Effector memory CD8-positive, alpha-beta T cell (primary cell): ENCODE results near the gene CCND1.

ENCODE experiments used
- ATAC-seq: fragments of 150-1000 bp; cut with Tn5 transposase; replicated peaks from 2 replicates; pipeline ENCODE4 v1.10.0; 2021; ENCODE audit warnings: mild to moderate bottlenecking, moderate library complexity
- DNase-seq, 3 experiments: peaks; one replicate each; pipeline ENCODE4 v3.0.0; 2021
- H3K27ac Mint-ChIP-seq, 2 donors: one replicate each; pipeline ENCODE4 v1.8.0; 2022; ENCODE audit warnings: mild to moderate bottlenecking in 2 of 2, mixed read lengths in 2 of 2, moderate library complexity in 2 of 2
- H3K27me3 Mint-ChIP-seq, 2 donors: one replicate each; pipeline ENCODE4 v1.8.0; 2022; ENCODE audit warnings: mixed read lengths in 2 of 2
- H3K36me3 Mint-ChIP-seq: one replicate; pipeline ENCODE4 v1.8.0; 2022; ENCODE audit warnings: mild to moderate bottlenecking, moderate library complexity, mixed read lengths; ENCODE audit not compliant: insufficient read depth
- H3K4me1 Mint-ChIP-seq, 2 donors: one replicate each; pipeline ENCODE4 v1.8.0; 2022; ENCODE audit warnings: low read depth in 2 of 2, mixed read lengths in 2 of 2
- H3K4me3 Mint-ChIP-seq, 2 donors: one replicate each; pipeline ENCODE4 v1.8.0; 2022; ENCODE audit warnings: mild to moderate bottlenecking in 2 of 2, mixed read lengths in 2 of 2, moderate library complexity in 2 of 2
- H3K9me3 Mint-ChIP-seq, 2 donors: one replicate each; pipeline ENCODE4 v1.8.0; 2022; ENCODE audit warnings: mixed read lengths in 2 of 2

CCND1 gene

DNA sequence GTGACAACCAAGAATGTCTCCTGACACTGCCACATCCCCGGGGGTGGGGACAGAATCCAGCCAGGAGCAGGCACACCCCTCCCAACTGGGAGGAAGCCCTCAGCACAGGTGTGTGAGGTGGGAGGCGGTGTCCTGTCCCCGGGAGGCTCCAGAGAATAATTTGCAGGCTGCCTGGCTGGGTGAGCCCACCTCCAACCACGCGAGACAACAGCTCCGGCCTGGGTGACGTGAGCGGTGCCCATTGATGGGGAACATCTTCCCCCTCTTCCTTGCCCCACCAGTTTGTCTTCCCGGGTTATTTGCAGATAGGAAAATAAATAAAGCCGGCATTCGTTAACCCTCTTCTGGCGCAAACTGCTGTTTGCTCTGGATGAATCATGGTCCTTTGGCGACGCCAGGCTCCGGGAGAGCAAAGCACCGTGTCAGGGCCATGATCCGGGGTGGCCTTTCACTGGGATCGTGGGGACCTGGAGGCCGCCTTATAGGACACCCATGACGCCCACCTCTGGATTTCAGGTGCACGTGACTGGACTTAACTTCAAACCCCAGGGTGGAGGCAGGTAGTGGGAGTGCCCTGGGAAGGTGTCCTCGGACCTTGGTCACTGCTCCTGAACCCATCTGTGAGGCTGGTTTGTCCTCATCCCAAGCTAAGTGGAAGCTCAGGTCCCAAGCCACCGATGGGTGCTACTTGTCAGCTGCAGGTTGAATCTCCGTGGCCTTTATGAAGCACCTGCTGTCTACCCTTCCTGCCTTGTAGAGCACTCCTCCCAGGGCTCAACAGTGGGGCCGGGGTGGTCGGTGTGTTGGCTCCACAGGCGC is 13.9 kb downstream of the CCND1 start:
- no peaks in the 10 kb centered on the region for H3K4me1 Mint-ChIP-seq
- no peak overlapping the region for H3K27ac Mint-ChIP-seq
- DNase-seq, result no peak
- no peak for ATAC-seq
- H3K9me3 Mint-ChIP-seq, result no peaks in the 10 kb centered on the region
- H3K36me3 Mint-ChIP-seq, result peaks cover 2% of the 10 kb centered on the region
- no peak overlapping the region for H3K4me3 Mint-ChIP-seq
- no peaks in the 10 kb centered on the region for H3K27me3 Mint-ChIP-seq

DNA sequence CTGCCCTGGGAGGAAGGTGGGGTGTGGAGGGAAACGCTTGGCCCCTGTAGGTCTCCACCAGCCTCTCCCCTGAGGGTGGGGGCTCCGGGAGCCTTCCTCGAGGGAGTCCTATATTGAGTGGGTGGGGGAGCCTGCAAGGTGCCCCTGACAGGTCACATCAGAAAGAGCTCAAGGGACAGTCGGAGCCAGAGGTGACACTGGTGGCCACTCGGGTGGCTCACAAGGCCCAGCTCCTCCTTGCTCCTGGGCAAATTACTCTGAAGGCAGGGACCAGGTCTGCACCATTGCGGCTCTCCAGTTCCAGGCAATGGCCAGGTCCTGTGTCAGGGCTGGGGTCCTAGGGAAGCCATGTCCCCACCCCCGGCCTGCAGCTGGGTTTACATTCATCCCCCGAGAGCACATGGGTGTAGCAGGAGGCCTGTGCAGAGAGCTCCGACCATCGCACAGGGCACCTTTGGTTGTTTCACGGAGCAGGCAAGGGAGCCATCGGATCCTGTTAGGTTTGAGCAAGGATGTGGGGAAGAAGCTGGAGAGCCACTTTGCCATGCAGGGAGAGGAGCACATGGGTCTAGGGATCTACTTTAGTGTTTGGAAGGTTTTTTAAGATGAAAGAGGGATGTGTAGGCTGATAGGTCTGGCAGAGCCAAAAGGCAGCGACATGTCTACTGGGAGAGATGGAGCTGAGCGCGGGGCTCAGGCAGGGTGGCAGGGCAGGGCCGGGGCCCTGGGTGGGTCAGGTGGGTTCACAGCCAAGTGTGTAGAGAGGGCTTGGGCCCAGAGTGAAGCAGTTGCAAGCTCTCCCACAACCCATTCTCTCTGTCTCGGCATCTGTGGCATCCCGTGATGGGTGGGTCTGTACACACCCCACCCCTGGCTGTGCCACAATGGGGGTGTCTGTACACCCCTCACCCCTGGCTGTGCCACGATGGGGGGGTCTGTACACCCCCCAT is 14.8 kb downstream of the CCND1 start:
- no peak overlapping the region for H3K4me3 Mint-ChIP-seq
- ATAC-seq, result no peak

GRCh38 chr11:69656536-69657455 is 15.8 kb downstream of the CCND1 start:
- H3K27me3 Mint-ChIP-seq, result no peaks in the 10 kb centered on the region
- DNase-seq, result no peak
- H3K9me3 Mint-ChIP-seq, result no peaks in the 10 kb centered on the region
- H3K4me1 Mint-ChIP-seq, result peaks cover 0 to 2% of the 10 kb centered on the region in 2 donors
- H3K36me3 Mint-ChIP-seq, result peaks cover 7% of the 10 kb centered on the region
- no peak for ATAC-seq
- no peak overlapping the region for H3K4me3 Mint-ChIP-seq
- H3K27ac Mint-ChIP-seq, result peak overlapping the region; percentile 10 to 71

More for the DNA sequence above, 14.8 kb downstream of the CCND1 start:
- Mint-ChIP-seq H3K36me3 (peaks cover 7% of the 10 kb centered on the region), H3K4me1 (peaks cover 0 to 2% of the 10 kb centered on the region in 2 donors), H3K27ac (no peak overlapping the region), H3K27me3 (no peaks in the 10 kb centered on the region), H3K9me3 (no peaks in the 10 kb centered on the region)
- DNase-seq, result no peak

DNA sequence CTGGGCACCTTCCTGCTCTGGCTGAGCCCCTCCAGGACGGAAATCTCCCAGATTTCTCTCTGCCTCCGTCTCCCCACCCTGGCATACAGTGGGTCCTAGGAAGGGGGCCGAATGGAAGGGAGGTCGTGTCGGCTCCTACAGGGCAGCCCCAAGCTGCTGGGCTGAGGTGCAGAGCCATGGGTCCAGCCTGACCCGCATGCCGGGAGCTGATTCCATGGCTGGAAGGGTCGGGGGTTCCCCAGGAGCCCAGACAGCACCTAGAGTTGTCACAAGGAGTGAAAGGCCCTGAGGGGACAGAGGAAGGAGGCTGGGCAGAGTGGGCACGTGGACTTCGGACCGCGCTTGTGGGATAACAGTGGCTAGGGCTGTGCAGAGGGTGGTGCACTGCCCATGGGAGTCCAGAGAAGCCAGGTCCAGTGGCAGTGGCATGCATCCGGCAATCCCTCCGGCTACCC is 16.5 kb downstream of the CCND1 start:
- ATAC-seq (no peak), DNase-seq (no peak)
- H3K36me3 Mint-ChIP-seq, result peaks cover 7% of the 10 kb centered on the region
- no peak overlapping the region for H3K4me3 Mint-ChIP-seq
- peaks cover 0 to 2% of the 10 kb centered on the region in 2 donors for H3K4me1 Mint-ChIP-seq
- H3K27me3 Mint-ChIP-seq, result no peaks in the 10 kb centered on the region
- H3K9me3 Mint-ChIP-seq, result no peaks in the 10 kb centered on the region
- peak overlapping the region; percentile 10 to 71 for H3K27ac Mint-ChIP-seq

DNA sequence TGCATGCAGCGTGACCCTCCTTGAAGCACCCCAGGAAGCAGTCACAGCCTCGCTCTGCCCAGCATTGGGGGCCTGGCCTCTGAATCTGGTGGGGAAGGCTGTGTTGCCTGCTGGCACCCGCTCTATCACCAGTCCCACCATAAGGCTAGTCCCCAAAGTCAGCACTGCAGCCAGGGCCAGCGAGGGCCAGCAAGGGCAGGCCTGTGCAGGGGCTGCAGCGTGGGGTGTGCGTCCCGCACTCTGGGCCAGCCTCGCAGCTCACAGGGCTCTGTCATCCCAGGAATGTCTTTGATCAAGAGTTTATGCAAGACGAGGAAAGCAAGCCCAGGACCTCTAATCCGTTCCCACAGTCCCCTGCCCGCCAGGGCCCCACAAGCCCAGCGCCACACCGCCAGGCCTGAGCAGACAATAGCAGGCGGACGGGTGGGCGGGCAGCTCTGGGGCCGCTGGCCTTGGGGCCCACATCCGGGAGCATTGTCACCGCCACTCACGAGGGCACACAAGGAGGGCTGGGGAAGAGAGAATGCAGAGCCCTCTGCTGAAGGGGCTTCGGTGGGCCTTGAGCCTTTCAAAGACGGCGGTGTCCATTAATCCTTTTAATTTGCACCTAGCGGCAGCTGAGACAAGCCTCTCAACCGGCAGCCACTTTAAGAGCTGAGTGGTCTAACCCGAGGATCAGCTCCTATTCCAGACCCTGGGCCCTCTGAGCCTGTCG is 17.1 kb downstream of the CCND1 start:
- Mint-ChIP-seq H3K9me3 (no peaks in the 10 kb centered on the region), H3K4me1 (peaks cover 0 to 2% of the 10 kb centered on the region in 2 donors), H3K4me3 (no peak overlapping the region), H3K36me3 (peaks cover 7% of the 10 kb centered on the region), H3K27me3 (no peaks in the 10 kb centered on the region), H3K27ac (no peak overlapping the region)
- DNase-seq (no peak), ATAC-seq (no peak)

DNA sequence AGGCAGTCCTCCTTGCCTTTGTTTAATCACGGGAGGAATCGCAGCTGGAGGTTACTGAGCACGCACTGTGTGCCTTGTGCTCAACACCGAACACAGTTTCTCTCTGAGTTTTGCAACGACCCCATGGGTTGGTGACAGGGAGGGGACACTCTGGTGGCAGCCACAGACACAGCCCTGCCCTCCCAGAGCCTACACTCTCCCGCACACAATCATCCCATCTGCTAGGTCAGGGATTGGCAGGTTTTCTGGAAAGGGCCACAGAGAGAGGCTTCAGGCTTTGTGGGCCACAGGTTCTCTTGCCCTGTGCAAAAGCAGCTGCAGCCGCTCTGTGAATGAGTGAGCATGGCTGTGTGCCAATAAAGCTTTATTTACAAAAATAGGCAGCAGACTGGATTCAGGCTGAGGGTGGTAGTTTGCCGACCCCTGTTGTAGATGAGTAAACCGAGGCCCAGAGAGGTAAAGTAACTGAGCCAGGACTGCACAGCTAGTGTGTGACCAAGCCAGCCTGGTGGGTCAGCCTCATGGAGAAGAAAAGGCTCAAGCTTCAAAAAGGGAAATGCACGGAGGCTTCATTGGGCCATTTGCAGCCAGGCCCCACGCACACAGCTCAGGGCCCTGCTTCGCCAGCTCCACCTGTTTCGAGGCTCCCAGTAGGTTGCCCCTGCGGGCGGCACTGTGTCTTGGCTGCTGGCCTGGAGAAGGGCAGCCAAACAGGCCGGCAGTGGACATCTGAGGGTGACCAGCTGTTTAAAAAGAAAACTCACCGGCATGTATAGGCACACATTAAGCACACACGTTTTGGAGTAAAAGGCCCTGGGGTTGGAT is 17.9 kb downstream of the CCND1 start:
- H3K4me3 Mint-ChIP-seq, result no peak overlapping the region
- H3K36me3 Mint-ChIP-seq, result peaks cover 7% of the 10 kb centered on the region
- H3K27me3 Mint-ChIP-seq, result no peaks in the 10 kb centered on the region
- DNase-seq, result no peak
- peaks cover 0 to 3% of the 10 kb centered on the region in 2 donors for H3K4me1 Mint-ChIP-seq
- no peak for ATAC-seq
- no peaks in the 10 kb centered on the region for H3K9me3 Mint-ChIP-seq
- H3K27ac Mint-ChIP-seq, result no peak overlapping the region

DNA sequence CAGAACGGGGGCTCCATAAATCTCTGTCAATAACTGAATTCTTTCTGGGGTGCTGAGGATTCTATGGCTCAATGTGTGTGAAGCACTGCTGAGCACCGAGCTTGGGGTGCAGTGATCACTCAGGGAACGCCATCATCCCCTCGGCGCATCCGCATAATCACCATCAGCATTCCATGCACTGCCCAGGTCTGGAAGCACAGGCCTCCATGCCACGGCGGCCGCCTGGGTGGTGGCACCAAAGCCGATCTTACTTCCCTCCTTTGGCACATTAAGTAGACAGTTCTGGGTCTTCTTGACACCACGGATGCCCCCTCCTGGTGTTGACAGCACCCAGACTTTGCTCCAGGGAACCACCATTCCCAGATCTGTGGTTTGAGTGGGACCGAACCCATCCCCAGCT is 18.6 kb downstream of the CCND1 start:
- Mint-ChIP-seq H3K4me1 (peaks cover 0 to 5% of the 10 kb centered on the region in 2 donors), H3K4me3 (no peak overlapping the region), H3K36me3 (peaks cover 9% of the 10 kb centered on the region), H3K27ac (no peak overlapping the region), H3K9me3 (no peaks in the 10 kb centered on the region), H3K27me3 (no peaks in the 10 kb centered on the region)
- no peak for DNase-seq
- ATAC-seq, result no peak

DNA sequence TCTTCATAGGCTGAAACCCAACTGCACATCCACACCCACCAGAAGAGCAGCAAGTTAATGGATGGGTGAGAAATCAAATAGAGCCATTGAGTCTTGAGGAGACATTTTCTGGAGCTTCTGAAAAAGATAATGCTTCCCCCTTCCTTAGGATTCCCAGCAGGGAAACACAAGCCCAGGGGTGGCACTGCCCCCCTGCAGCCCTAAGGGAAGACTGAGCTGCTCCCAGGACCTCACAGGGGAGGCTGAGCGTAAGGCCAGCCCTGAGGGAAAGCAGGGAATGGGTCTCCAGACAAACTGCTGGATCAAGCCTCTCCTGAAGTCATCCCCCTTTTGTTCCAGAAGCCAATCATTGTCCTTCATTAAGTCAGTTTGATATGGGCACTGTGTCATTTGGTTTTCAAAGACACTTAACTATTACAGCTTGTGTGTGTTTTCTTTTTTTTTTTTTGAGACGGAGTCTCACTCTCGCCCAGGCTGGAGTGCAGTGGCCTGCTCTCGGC is 19.1 kb downstream of the CCND1 start:
- no peak for DNase-seq
- Mint-ChIP-seq H3K36me3 (peaks cover 9% of the 10 kb centered on the region), H3K9me3 (no peaks in the 10 kb centered on the region), H3K27me3 (no peaks in the 10 kb centered on the region), H3K27ac (no peak overlapping the region), H3K4me1 (peaks cover 0 to 9% of the 10 kb centered on the region in 2 donors), H3K4me3 (no peak overlapping the region)
- ATAC-seq, result no peak

DNA sequence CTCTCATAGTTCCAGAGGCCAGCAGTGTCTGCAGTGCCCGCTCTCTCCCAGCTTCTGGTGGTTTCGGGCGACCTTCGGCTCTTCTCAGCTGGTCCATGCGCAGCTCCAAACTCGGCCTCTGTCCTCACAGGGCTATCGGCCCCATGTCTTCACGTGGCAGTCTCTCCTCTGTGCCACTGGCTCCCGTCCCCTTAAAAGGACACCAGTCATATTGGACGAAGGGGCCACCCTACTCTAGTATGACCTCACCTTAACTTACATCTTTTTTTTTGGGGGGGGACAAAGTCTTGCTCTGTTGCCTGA is 20.4 kb downstream of the CCND1 start:
- Mint-ChIP-seq H3K36me3 (peaks cover 12% of the 10 kb centered on the region), H3K27ac (no peak overlapping the region), H3K9me3 (no peaks in the 10 kb centered on the region), H3K4me1 (peaks cover 0 to 9% of the 10 kb centered on the region in 2 donors), H3K27me3 (no peaks in the 10 kb centered on the region), H3K4me3 (no peak overlapping the region)
- ATAC-seq (no peak), DNase-seq (no peak)

DNA sequence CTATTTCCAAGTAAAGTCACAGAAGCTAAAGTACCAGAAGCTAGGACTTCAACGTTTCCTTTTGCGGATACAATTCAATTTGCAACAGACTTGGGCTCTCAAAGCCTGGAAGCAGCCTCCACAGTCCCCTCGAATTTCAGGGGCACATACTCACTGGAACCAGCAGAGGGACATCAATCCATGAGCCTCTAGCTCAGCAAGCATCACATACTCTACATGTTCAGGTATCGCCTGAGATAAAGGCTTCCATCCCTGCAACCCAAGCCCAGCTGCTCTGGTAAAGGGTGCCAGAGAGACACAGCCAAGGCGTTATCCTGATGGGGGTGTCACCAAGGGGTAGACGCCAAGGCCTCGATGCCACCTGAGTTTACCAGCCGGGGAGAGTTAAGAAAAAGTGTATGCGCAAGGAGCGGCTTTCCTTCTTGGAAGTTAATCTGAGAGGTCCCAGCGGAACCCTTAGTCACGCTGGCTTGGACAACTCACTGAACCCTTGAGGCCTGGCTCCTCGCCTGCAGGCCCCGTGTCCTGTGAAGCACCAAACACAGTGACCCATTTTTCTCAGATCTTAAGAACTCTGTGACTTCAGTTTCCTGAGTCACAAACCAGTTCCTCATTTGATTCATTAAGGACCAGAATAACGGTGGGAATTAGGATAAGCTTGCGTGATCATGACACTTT is 21.2 kb downstream of the CCND1 start:
- ATAC-seq (no peak), DNase-seq (no peak)
- Mint-ChIP-seq H3K27me3 (no peaks in the 10 kb centered on the region), H3K36me3 (peaks cover 17% of the 10 kb centered on the region), H3K4me1 (peaks cover 0 to 9% of the 10 kb centered on the region in 2 donors), H3K9me3 (no peaks in the 10 kb centered on the region), H3K4me3 (no peak overlapping the region), H3K27ac (peak overlapping the region in 1 of 2 donors; percentile 53)

- peaks cover 23% of the 10 kb centered on the region for H3K36me3 Mint-ChIP-seq
- peaks cover under 1 to 9% of the 10 kb centered on the region in 2 donors for H3K4me1 Mint-ChIP-seq
- H3K4me3 Mint-ChIP-seq, result no peak overlapping the region
- DNase-seq (no peak), ATAC-seq (no peak)
- peak overlapping the region in 1 of 2 donors; percentile 38 for H3K27ac Mint-ChIP-seq
- H3K9me3 Mint-ChIP-seq, result no peaks in the 10 kb centered on the region
- no peaks in the 10 kb centered on the region for H3K27me3 Mint-ChIP-seq
These were observed 21.9 kb downstream of the CCND1 start for GRCh38 chr11:69662806-69663205.
